Embryonic facial prominence (tissue), 1 donor: ENCODE results near the gene HBD.
"Not testable (repeated sequence)": the region's sequence is repeated elsewhere in the genome, so short reads cannot be mapped to it uniquely, and the experiment has no call there.

Experiments
- DNase-seq: peaks from one replicate; pipeline ENCODE4 v3.0.0-alpha.2; 2016; ENCODE audit errors: extremely low spot score

HBD gene

DNA sequence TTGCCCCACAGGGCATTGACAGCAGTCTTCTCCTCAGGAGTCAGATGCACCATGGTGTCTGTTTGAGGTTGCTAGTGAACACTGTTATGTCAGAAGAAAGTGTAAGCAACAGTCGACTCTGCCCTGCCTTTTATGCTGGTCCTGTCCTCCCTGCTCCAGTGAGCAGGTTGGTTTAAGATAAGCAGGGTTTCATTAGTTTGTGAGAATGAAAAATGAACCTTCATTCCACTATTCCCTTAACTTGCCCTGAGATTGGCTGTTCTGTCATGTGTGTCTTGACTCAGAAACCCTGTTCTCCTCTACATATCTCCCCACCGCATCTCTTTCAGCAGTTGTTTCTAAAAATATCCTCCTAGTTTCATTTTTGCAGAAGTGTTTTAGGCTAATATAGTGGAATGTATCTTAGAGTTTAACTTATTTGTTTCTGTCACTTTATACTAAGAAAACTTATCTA lies at the start of gene HBD:
Gene HBD, minus strand, starts transcription at position 103 of the 454 bp plus-strand sequence. Its CDS starts 50 bp downstream, at position 53.
- no peak for DNase-seq

DNA sequence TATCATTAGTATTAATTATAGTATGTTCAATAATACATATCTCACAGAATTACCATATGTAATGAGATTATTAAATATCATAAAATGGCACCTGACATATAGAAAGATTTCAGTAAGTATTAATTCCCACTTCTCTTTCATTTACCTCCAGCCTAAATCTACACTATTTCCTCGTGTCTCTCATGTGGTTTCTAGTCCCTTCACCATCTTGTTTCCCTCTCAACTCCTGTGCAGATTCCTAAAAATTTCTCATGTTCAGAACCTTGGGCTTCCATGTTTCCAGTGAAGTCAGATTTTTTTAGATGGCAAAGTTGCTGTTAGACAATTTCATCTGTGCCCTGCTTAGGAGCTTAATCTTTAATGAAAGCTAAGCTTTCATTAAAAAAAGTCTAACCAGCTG lies 49.6 kb upstream of the HBD start:
- no peak for DNase-seq

DNA sequence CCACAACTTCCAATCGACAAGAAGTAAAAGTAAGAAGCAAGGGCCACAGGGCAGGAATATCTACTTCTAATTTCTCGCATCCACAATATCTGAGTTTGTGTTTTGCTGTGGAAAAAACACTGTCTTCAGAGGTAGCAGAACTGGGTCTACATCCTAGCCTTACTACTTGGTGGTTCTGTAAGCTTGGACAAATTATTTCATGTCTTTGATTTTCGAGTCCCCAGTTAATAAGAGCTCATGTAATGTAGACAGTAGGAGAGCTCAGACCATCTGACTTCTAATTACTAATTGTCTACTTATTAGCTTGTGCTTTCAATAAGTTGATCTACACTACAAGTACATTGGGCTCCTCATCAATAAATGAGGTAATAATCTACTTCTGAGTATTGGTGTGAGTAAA lies 48.8 kb upstream of the HBD start:
- DNase-seq = no peak

DNA sequence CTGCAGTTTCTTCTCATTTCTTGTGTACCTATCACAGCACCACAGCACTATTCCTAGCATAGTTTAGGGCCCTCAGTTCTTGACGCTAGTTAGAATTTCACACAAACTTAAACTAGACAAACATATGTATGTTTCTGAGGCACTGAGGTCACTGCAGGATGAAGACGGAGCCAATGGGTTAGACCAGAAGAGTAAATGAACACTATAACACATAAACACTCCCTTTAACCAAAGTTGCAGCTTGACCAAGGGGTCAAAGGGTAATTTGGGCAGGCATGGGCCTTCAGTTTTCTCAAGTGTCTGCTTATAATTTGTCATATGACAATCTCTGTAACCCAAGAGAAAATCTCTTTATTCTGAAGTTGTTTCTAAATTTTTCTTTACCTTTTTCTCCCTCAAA lies 48.3 kb upstream of the HBD start:
- no peak for DNase-seq

DNA sequence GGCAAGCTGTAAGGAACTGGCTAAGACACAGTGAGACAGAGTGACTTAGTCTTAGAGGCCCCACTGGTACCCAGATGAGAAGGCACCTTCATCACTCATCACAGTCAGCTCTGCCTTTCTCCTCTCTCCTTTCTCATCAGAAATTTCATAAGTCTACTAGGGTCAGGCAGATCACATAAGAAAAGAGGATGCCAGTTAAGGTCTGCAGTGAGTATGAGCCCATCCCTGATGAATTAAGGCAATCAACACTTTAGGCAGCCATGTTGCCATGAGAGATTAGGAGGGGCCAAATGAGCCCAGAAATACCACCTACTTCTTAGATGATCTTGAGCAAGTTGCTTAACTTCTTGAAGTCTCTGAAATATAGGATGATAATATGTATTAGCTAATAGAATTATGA lies 47.3 kb upstream of the HBD start:
- DNase-seq = no peak

DNA sequence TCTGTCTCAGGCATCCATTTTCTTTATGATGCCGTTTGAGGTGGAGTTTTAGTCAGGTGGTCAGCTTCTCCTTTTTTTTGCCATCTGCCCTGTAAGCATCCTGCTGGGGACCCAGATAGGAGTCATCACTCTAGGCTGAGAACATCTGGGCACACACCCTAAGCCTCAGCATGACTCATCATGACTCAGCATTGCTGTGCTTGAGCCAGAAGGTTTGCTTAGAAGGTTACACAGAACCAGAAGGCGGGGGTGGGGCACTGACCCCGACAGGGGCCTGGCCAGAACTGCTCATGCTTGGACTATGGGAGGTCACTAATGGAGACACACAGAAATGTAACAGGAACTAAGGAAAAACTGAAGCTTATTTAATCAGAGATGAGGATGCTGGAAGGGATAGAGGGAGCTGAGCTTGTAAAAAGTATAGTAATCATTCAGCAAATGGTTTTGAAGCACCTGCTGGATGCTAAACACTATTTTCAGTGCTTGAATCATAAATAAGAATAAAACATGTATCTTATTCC lies 46.4 kb upstream of the HBD start:
- no peak for DNase-seq

DNA sequence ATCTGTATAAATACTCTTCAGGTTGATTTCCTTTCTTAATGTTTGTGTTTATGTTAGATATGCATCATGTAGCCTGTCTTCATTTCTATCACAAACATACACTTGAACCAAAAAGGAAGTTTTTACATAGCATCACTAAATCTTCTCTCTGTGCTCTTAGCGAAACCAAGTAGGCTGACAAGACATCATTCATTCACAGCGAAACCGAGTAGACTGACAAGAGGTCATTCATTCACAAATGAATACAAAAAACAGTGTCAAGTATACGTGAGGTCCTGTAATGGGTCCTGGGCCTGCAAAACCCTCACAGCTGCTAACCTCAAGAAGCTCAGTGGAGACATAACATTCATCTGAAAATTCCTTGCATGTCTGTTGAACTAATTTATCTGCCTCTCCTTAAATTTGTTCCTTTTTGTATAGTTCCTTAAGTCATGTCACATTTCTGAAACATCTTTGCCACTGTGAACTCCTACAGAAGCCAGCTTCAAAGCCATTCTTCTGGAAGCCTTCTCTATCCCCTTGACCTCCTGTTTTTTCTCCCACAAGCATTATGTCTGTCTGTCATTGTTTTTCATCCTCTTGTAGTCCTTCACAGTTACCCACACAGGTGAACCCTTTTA lies 45.3 kb upstream of the HBD start:
- no peak for DNase-seq

DNA sequence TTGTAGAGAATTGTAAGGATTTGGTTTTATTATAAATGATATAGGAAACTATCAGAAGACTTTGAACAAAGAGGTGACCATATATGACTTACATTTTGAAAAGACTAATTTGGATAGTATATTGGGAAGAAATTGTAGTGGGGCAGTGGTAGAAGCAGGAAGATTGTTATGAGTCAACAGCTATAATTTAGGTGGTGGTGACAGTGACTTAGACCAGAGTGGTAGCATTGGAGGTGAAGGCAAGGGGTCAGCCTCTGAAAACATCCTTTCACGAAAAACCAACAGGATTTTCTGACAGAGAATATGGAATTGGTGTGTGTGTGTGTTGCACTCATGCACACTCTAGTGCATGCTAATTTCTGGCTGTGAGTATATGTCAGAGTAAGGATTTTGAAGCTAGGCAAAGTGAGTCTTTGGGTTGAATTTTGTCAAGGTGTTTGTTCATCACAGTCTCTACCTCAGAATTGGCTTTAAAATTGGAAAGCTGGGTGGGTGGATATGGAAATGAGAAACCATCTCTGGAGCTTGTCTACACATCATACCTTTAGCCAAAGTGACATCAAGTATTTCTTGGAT lies 43.6 kb upstream of the HBD start:
- DNase-seq = no peak

DNA sequence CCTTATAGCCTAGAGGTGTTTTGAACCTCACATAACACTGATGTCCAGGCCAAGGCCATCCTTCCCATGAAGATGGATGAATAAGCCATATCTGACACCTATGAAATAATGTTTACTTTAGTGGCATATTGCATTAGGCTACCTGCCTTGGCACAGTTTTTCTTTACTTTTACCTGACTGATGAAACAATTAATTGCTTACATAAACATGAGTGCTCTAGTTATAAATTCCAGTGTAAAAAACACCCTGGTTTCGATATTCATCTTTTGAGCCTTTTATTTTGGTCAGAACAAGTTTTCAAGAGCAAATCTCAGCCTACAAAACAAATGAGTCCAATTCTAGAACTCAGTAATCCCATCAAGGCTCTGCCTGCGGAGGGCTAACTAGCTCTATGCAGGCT lies 42.4 kb upstream of the HBD start:
- DNase-seq = no peak

DNA sequence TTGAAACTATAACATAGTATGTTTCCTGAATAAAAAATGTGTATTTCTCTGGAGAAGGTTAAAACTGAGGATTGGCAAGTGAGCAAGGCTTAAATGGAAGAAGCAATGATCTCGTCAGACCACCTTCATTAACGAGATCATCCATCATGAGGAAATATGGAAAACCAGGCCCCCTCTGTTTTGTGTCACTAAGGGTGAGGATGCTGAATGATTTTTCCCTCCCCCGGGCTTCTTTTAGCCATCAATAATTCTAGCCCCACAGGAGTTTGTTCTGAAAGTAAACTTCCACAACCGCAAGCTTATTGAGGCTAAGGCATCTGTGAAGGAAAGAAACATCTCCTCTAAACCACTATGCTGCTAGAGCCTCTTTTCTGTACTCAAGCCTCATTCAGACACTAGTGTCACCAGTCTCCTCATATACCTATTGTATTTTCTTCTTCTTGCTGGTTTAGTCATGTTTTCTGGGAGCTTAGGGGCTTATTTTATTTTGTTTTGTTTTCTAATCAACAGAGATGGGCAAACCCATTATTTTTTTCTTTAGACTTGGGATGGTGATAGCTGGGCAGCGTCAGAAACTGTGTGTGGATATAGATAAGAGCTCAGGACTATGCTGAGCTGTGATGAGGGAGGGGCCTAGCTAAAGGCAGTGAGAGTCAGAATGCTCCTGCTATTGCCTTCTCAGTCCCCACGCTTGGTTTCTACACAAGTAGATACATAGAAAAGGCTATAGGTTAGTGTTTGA lies 41.3 kb upstream of the HBD start:
- no peak for DNase-seq

DNA sequence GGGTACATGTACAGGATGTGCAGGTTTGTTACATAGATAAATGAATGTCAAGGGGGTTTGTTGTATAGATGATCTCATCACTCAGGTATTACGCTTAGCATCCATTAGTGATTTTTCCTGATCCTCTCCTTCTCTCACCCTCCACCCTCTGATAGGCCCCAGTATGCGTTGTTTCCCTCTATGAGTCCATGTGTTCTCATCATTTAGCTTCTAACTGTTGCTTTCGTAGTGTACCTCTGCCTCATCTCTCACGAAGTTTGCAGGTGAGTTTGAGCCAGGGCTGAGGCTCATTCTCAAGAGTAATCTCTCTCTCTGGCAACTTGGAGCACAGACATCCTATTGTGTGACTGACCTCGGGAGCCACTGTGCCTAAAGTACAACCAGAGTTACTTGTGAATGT lies 40.1 kb upstream of the HBD start:
- no peak for DNase-seq

DNA sequence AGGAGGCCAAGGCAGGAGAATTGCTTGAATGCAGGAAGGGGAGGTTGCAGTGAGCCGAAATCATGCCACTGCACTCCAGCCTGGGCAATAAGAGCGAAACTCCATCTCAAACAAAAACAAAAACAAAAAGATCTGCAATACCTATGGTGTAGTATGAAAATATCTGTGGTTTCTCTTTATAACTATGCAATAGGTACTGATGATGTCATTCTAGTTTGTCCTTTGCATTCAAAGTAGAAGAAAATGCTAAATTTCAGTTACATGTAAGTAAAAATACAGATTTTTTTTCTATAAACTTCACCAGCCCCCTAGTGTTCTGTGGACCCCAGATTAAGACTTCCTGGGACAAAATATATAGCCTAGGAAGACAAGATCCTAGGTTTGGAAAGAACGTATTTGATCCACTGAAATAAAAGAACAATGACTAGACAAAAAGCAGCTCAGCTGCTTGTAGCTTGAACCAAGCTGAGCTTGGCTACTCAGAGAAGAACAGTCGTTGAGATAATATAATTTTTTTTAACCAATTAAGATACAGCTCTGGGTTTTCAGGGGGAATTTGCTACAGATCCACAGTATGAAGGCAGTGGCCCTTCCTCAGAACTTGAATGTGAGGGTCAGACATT lies 38.2 kb upstream of the HBD start:
- DNase-seq = no peak

DNA sequence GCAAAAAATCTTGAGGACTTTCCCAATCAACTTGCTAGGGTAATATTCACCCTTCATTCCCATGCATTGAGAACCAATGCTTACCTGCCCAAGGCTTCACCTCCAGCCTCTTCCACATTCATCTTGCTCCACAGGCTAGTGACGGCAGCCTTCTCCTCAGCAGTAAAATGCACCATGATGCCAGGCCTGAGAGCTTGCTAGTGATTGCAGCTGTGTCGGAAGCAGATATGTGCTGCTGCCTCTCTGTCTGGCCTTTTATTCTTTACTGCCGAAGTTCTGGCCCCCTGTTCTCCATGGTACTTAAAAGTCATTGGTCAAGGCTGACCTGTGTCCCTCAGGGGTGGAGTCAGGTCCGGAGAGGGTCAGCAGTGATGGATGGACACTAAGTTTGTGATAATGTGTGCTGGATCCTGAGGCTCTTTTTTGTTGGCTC lies 35.4 kb upstream of the HBD start, which contains the start of gene HBE1:
Gene HBE1, minus strand, starts transcription at position 231 of the 433 bp plus-strand sequence. Its CDS starts 55 bp downstream, at position 176.
- DNase-seq = no peak

DNA sequence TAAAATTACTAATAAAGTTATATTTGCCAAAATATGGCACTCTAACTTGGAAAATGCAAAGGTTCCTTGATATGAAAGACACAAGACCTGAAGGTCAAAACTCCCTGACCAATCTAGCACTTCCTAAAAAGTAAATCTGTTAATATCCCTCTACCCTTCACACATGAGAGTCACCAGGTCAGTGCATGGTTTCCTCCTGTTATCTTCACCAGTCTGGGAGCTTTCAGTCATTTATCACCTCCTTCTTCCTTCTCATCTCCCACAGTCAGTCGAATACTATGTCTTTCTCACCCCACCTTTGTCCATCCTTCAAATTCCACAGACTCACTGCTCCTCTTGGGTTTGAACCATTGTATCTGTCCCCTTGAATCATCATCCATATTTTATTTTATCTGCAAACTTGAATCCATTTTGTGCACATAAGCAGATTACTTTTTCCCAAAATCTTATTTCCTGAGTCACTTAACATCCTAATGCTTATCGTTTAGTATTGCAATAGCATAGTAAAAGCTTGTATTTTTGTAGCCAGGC lies 32.8 kb upstream of the HBD start:
- DNase-seq = no peak

DNA sequence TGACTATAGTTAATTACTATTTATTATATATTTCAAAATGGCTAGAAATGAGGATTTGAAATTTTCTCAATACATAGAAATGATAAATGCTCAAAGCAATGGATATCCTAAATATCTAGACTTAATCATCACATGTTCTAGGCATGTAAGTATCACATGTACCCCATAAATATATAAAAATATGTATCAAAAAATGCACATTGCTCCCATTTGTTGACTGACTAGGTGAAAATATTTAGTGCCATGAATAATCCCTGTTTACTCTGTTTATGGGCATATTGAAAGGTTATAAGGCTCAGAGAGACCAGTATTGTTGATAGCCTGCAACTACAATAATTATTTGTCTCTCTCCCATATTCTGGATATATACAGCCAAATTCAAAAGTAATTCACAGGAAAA lies 32.3 kb upstream of the HBD start:
- no peak for DNase-seq

DNA sequence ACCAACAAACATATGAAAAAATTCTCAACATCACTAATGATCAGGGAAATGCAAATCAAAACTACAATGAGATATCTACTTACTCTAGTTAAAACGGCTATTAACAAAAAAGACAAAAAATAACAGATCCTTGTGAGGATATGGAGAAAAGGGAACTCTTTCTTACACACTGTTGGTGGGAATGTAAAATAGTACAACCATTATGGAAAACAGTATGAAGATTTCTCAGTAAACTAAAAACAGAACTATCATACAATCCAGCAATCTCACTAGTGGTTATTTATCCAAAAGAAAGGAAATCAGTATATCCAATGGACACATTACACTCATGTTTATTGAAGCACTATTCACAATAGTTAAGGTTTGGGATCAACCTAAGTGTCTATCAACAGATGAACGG lies 31.5 kb upstream of the HBD start:
- no peak for DNase-seq

DNA sequence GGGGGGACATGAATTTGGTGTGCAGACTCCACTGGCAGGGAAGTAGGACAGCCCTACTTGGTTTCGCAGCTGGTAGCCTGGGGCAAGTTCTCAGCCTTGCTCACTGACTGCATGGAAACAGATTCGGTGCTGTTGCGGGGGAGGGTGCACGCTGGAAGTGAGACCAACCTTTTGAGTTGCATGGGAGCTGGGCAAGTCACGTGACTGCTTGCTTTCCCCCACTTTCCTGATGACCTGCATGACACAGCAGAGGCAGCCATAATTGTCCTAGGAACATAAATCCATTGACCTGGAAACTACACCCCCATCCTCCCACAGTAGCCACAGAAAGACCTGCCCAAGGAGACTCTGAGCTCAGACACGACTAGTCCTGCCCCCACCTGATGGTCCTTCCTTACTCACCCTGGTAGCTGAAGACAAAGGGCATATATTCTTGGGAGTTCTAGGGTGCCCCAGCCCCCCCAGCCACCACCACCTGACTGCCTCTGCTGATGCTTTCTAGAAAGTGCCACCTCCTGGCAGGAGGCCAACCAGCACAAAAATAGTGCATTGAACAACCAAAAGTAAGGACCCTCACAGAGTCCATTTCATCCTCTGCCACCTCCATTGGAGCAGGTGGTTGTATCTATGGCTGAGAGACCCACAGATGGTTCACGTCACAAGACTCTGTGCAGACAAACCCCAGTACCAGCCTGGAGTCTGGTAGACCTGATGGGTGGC lies 24.4 kb upstream of the HBD start:
- no peak for DNase-seq

DNA sequence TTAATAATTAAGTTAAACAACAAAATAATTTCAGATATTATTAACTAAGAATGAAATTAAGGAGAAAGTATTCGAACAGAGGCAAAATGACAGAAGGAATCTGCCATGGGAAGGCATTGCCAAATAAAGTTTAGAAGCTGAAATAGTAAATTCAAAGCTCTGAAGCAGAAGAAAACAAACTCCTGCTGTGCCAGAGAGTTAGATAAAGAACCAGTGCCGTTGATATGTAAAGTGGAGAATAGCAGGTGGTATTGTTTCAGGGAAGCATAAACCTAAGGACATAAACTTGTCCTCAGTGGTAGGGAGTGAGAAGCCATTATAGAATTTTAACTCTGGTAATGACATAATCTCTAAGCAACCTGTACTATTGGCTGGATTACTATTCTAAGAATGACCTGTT lies 23.0 kb upstream of the HBD start:
- no peak for DNase-seq

DNA sequence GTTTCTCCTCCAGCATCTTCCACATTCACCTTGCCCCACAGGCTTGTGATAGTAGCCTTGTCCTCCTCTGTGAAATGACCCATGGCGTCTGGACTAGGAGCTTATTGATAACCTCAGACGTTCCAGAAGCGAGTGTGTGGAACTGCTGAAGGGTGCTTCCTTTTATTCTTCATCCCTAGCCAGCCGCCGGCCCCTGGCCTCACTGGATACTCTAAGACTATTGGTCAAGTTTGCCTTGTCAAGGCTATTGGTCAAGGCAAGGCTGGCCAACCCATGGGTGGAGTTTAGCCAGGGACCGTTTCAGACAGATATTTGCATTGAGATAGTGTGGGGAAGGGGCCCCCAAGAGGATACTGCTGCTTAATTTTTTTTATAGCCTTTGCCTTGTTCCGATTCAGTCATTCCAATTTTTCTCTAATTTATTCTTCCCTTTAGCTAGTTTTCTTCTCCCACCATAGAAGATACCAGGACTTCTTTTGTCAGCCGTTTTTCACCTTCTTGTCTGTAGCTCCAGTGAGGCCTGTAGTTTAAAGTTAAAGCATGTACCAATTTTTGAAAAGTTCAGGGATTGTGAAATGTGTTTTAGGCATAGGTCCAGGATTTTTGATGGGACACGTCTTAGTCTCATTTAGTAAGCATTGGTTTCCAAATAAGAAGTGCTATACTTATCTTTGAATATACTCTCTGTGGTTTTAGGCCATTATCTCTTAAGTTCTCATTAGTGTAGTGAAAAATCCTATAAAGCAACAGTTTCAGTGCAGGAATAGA lies 20.5 kb upstream of the HBD start, which contains the start of gene HBG2:
Gene HBG2, minus strand, starts transcription at position 136 of the 768 bp plus-strand sequence. Its CDS starts 53 bp downstream, at position 83.
- DNase-seq = not testable (repeated sequence)

DNA sequence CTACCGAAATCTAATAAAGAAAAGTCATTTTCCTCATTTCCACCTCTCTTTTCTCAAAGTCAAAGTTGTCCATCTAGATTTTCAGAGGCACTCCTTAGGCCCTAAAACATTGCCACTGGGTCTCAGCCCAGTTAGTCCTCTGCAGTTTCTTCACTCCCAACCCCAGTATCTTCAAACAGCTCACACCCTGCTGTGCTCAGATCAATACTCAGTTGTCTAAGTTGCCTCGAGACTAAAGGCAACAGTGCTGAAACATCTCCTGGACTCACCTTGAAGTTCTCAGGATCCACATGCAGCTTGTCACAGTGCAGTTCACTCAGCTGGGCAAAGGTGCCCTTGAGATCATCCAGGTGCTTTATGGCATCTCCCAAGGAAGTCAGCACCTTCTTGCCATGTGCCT lies 19.7 kb upstream of the HBD start:
- DNase-seq = not testable (repeated sequence)
